Activated CD4-positive, alpha-beta T cell treated with anti-CD3 and anti-CD28 coated beads for 4 hours (primary cell): ENCODE data around the gene CFAP107.
"Not testable (repeated sequence)": the region's sequence is repeated elsewhere in the genome, so short reads cannot be mapped to it uniquely, and the experiment has no call there.

Experiments
- DNase-seq, 2 donors: peaks; one replicate each; pipeline ENCODE4 v3.0.0-alpha.2; 2020

The CFAP107 gene

DNA sequence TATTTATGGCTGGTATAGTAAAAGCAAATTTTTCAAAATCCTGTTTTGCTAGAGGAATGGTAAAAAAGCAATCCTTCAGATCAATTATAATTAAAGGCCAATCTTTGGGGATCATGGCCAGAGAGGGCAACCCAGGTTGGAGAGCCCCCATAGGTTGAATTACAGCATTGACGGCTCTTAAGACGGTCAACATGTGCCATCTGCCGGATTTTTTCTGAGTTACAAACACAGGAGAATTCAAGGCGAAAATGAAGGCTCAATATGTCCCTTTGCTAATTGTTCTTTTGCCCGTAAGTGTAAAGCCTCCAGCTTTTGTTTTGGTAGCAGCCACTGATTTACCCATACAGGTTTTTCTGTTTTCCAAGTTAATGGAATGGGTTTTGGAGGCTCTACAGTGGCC is 35.5 kb downstream of the CFAP107 start:
- DNase-seq = not testable (repeated sequence)

- not testable (repeated sequence) for DNase-seq
These were observed 37.8 kb downstream of the CFAP107 start for GRCh38 chr1:12783783-12784182.

- not testable (repeated sequence) for DNase-seq
These were observed 38.7 kb downstream of the CFAP107 start for GRCh38 chr1:12784729-12785128.

- not testable (repeated sequence) for DNase-seq
These were observed 45.1 kb downstream of the CFAP107 start, which contains the start of gene PRAMEF1 for GRCh38 chr1:12791097-12791496. TSS of gene PRAMEF1 (plus strand) at chr1:12791397. CDS start at chr1:12793228, 1,831 bp downstream.

DNA sequence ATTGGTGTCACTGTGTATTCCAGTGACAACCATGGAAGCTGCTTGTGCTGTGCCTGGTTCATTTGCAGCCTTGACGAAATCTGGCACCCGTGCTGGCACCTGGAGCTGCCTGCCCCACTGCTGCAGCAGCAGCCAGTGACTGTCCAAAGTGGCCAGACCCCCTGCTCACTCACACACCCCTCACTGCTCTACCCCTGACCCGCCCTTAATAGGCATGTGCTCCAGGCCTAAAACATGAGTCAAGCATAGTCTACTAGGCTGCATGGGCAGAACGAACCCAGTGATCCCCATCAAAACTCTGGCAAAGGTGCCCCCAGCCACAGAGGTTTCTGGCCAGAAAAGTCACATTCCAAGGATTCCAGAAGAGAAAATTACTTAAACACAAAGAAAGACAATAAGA is 52.9 kb downstream of the CFAP107 start:
- no peak for DNase-seq

DNA sequence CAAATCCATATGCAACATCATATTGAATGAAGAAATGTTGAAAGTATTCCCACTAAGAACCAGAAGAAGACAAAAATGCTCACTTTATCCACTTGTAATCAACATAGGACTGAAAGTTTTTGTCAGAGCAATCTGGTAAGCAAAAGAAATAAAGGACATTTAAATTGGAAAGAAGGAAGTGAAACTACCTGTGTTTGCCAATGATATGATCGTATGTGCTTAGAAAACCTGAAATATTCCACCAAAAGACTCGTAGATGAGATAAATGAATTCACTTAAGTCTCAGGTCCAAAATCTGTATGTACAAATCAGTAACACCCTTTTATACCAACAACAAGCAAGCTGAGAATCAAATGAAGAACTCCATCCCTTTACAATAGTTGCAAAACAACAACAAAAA is 53.7 kb downstream of the CFAP107 start:
- no peak for DNase-seq

DNA sequence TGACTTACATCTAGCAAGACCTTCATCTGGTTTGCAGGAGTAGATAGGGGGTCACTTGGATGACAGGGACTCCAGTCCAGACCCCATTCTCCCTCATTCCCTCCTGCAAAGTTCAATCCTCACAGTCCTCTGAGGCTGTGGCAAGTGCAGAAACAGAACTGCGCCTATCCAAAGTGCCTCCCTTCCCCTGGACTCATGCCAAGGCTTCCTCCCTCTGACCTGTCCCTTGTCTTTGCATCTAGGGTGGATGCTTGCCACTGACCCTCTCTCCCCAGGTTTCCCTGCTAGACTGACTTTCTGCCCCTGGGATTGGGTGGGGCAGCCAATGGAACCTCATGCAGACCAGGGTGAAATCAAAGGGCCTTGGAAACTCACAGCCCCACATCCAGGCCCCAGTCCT is 63.9 kb downstream of the CFAP107 start:
- no peak for DNase-seq

- no peak for DNase-seq
These were observed 64.8 kb downstream of the CFAP107 start for GRCh38 chr1:12810691-12811408.

DNA sequence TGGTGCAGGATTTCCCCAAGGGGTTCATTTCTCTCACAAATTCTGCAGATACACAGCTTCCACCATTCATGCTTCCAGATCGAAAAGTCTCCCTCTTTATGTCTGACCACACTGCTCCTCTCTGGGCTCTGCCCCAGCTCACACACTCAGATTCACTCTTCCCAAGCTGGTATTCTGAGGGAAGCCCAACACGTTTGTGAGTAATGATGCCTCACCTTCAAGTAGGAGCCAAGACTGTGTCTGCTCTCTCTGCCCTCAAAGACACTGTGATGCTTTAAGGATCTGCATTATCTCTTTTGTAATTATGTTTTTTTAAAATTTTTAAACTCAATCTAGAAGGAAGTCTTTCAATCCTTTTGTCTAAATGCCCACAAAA is 65.4 kb downstream of the CFAP107 start:
- no peak for DNase-seq
